Neural cell (in vitro differentiated cells): Measurements from ENCODE around the gene FAM171A1.

Experiments used
- EP300 ChIP-seq: fragments of 450-650 bp; conservative IDR thresholded peaks from 2 replicates; pipeline ENCODE4 v1.6.1; 2014; ENCODE audit warnings: antibody characterized with exemption, mild to moderate bottlenecking, moderate library complexity; ENCODE audit not compliant: poor library complexity, severe bottlenecking
- EZH2 ChIP-seq: fragments of 200-600, 300-800 bp; shearing (Covaris generic), sonication (generic); IDR thresholded peaks from 2 replicates; pipeline ENCODE4 v1.6.1; 2014; ENCODE audit warnings: antibody characterized with exemption, low read length, borderline replicate concordance, mild to moderate bottlenecking; ENCODE audit not compliant: insufficient read depth, poor library complexity, severe bottlenecking
- MXI1 ChIP-seq: fragments of 450-650 bp; conservative IDR thresholded peaks from 2 replicates; pipeline ENCODE4 v1.6.1; 2014; ENCODE audit warnings: antibody characterized with exemption, mild to moderate bottlenecking; ENCODE audit not compliant: poor library complexity, severe bottlenecking
- POLR2AphosphoS5 ChIP-seq: IDR thresholded peaks from 2 replicates; pipeline ENCODE4 v1.6.1; 2012
- RAD21 ChIP-seq: fragments of 450-650 bp; conservative IDR thresholded peaks from 2 replicates; pipeline ENCODE4 v1.6.1; 2014; ENCODE audit warnings: antibody characterized with exemption, mild to moderate bottlenecking, moderate library complexity
- SMC3 ChIP-seq: fragments of 450-650 bp; conservative IDR thresholded peaks from 2 replicates; pipeline ENCODE4 v1.6.1; 2014; ENCODE audit warnings: antibody characterized with exemption, mild to moderate bottlenecking, moderate library complexity; ENCODE audit not compliant: poor library complexity
- TAF1 ChIP-seq: IDR thresholded peaks from 2 replicates; pipeline ENCODE4 v1.6.1; 2012; ENCODE audit warnings: low read depth
- TF ChIP-seq, protein P1 (sequence below): fragments of 450-650 bp; IDR thresholded peaks from 2 replicates; pipeline ENCODE4 v1.5.1; 2014; ENCODE audit warnings: antibody characterized with exemption, mild to moderate bottlenecking, moderate library complexity; ENCODE audit not compliant: poor library complexity, severe bottlenecking
- TF ChIP-seq, protein P2 (sequence below): IDR thresholded peaks from 2 replicates; pipeline ENCODE4 v1.6.1; 2012; ENCODE audit warnings: borderline replicate concordance

DNA sequence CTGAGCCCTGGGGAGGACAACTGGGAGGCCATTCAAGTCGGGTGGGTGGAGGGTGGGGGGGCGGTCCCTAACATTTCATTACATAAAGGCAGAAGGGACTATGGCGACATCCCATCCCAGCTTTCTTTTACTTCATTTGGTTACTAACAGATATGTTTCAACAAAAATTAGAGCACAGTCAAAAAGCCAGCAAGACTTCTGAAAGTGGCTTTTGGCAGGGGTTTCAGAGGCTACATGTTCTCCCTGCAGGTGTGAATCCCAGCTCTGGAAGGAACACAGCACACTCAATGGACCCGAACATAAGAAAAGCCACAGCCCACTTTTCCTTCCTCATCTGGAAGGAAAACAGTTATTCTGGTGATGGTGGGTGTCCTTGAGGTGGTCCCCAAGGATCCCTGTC lies 7.1 kb downstream of the FAM171A1 start:
- TF ChIP-seq, protein P1, sequence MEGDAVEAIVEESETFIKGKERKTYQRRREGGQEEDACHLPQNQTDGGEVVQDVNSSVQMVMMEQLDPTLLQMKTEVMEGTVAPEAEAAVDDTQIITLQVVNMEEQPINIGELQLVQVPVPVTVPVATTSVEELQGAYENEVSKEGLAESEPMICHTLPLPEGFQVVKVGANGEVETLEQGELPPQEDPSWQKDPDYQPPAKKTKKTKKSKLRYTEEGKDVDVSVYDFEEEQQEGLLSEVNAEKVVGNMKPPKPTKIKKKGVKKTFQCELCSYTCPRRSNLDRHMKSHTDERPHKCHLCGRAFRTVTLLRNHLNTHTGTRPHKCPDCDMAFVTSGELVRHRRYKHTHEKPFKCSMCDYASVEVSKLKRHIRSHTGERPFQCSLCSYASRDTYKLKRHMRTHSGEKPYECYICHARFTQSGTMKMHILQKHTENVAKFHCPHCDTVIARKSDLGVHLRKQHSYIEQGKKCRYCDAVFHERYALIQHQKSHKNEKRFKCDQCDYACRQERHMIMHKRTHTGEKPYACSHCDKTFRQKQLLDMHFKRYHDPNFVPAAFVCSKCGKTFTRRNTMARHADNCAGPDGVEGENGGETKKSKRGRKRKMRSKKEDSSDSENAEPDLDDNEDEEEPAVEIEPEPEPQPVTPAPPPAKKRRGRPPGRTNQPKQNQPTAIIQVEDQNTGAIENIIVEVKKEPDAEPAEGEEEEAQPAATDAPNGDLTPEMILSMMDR, result no peak
- TF ChIP-seq POLR2AphosphoS5 (no peak), EZH2 (no peak), RAD21 (no peak), EP300 (no peak), SMC3 (no peak), TAF1 (no peak), MXI1 (no peak)
- TF ChIP-seq, protein P2, sequence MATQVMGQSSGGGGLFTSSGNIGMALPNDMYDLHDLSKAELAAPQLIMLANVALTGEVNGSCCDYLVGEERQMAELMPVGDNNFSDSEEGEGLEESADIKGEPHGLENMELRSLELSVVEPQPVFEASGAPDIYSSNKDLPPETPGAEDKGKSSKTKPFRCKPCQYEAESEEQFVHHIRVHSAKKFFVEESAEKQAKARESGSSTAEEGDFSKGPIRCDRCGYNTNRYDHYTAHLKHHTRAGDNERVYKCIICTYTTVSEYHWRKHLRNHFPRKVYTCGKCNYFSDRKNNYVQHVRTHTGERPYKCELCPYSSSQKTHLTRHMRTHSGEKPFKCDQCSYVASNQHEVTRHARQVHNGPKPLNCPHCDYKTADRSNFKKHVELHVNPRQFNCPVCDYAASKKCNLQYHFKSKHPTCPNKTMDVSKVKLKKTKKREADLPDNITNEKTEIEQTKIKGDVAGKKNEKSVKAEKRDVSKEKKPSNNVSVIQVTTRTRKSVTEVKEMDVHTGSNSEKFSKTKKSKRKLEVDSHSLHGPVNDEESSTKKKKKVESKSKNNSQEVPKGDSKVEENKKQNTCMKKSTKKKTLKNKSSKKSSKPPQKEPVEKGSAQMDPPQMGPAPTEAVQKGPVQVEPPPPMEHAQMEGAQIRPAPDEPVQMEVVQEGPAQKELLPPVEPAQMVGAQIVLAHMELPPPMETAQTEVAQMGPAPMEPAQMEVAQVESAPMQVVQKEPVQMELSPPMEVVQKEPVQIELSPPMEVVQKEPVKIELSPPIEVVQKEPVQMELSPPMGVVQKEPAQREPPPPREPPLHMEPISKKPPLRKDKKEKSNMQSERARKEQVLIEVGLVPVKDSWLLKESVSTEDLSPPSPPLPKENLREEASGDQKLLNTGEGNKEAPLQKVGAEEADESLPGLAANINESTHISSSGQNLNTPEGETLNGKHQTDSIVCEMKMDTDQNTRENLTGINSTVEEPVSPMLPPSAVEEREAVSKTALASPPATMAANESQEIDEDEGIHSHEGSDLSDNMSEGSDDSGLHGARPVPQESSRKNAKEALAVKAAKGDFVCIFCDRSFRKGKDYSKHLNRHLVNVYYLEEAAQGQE, result no peak
